GM18907 (cell line): ENCODE data around the gene KIDINS220.
"Not testable (repeated sequence)": the region's sequence is repeated elsewhere in the genome, so short reads cannot be mapped to it uniquely, and the experiment has no call there.

Source experiments
- ATAC-seq: cut with Tn5 transposase; IDR thresholded peaks from one replicate; pipeline ENCODE4 v1.9.1; 2021; ENCODE audit warnings: mild to moderate bottlenecking, moderate library complexity; ENCODE audit not compliant: unreplicated experiment

KIDINS220 gene

GRCh38 chr2:8754106-8754776 lies 83.2 kb downstream of the KIDINS220 start:
- ATAC-seq = no peak

- ATAC-seq = no peak
These were observed 83.8 kb downstream of the KIDINS220 start for GRCh38 chr2:8753609-8754008.

- ATAC-seq = no peak
These were observed 85.0 kb downstream of the KIDINS220 start for GRCh38 chr2:8752385-8752784.

GRCh38 chr2:8750221-8750620 lies 87.2 kb downstream of the KIDINS220 start:
- no peak for ATAC-seq

GRCh38 chr2:8743261-8743660 lies 94.2 kb downstream of the KIDINS220 start:
- no peak for ATAC-seq

- ATAC-seq = no peak
These were observed 97.3 kb downstream of the KIDINS220 start for GRCh38 chr2:8740136-8740535.

GRCh38 chr2:8737571-8738175 lies 99.7 kb downstream of the KIDINS220 start:
- ATAC-seq = no peak

GRCh38 chr2:8732601-8733000 lies 104.8 kb downstream of the KIDINS220 start:
- no peak for ATAC-seq

GRCh38 chr2:8729939-8730338 lies 107.5 kb downstream of the KIDINS220 start:
- no peak for ATAC-seq

GRCh38 chr2:8729101-8729500 lies 108.3 kb downstream of the KIDINS220 start:
- not testable (repeated sequence) for ATAC-seq

GRCh38 chr2:8728305-8729015 lies 109.0 kb downstream of the KIDINS220 start:
- no peak for ATAC-seq

- no peak for ATAC-seq
These were observed 111.6 kb downstream of the KIDINS220 start for GRCh38 chr2:8725838-8726237.

GRCh38 chr2:8722986-8723385 lies 114.4 kb downstream of the KIDINS220 start:
- ATAC-seq = no peak

- ATAC-seq = no peak
These were observed 116.0 kb downstream of the KIDINS220 start for GRCh38 chr2:8721410-8721809.

- ATAC-seq = no peak
These were observed 116.7 kb downstream of the KIDINS220 start for GRCh38 chr2:8720741-8721140.

GRCh38 chr2:8719528-8719927 lies 117.9 kb downstream of the KIDINS220 start:
- no peak for ATAC-seq

GRCh38 chr2:8714971-8715370 lies 122.4 kb downstream of the KIDINS220 start:
- ATAC-seq = no peak

- no peak for ATAC-seq
These were observed 123.1 kb downstream of the KIDINS220 start for GRCh38 chr2:8714283-8714682.

- ATAC-seq = no peak
These were observed 126.5 kb downstream of the KIDINS220 start for GRCh38 chr2:8710951-8711350.

GRCh38 chr2:8709611-8710010 lies 127.8 kb downstream of the KIDINS220 start:
- no peak for ATAC-seq

GRCh38 chr2:8704906-8705305 lies 132.5 kb downstream of the KIDINS220 start:
- ATAC-seq = no peak
